Liver (tissue), 9 donors: Measurements from ENCODE around the gene NEK6. TPM values are rescaled to one million over a fixed set of nuclear protein-coding genes. Genes with fewer than 3 reads are reported as not detected.

Experiments used
- DNase-seq: peaks from one replicate; pipeline ENCODE4 v3.0.0-alpha.2; 2017; ENCODE audit warnings: low spot score
- H3K27ac ChIP-seq, 2 donors: one replicate each; pipeline ENCODE4 v1.7.0; 2013; ENCODE audit warnings: inconsistent platforms in 2 of 2, low read length in 2 of 2, control low read depth in 1 of 2, low read depth in 1 of 2, mild to moderate bottlenecking in 1 of 2
- H3K27me3 ChIP-seq, 4 donors: one replicate each; pipeline versions ENCODE4 v1.6.1 to v1.7.0; 2013; ENCODE audit warnings: low read length in 3 of 4, inconsistent platforms in 1 of 4, mild to moderate bottlenecking in 1 of 4, moderate library complexity in 1 of 4; ENCODE audit not compliant: control insufficient read depth in 4 of 4, insufficient read depth in 4 of 4
- H3K36me3 ChIP-seq, 4 donors: one replicate each; pipeline versions ENCODE4 v1.6.1 to v1.7.0; 2013; ENCODE audit warnings: low read length in 3 of 4, mild to moderate bottlenecking in 3 of 4, low read depth in 1 of 4, moderate library complexity in 1 of 4; ENCODE audit not compliant: control insufficient read depth in 4 of 4, insufficient read depth in 3 of 4
- H3K4me1 ChIP-seq, 4 donors: one replicate each; pipeline versions ENCODE4 v1.6.1 to v1.7.0; 2013; ENCODE audit warnings: low read length in 3 of 4, mild to moderate bottlenecking in 3 of 4, moderate library complexity in 1 of 4; ENCODE audit not compliant: control insufficient read depth in 4 of 4, insufficient read depth in 4 of 4
- H3K4me3 ChIP-seq, 3 donors: one replicate each; pipeline versions ENCODE4 v1.6.1 to v1.7.0; 2013; ENCODE audit warnings: low read length in 3 of 3, control low read depth in 1 of 3, low read depth in 1 of 3, mild to moderate bottlenecking in 1 of 3
- H3K9ac ChIP-seq, 2 donors: one replicate each; pipeline ENCODE4 v1.7.0; 2013; ENCODE audit warnings: low read length in 2 of 2, mild to moderate bottlenecking in 2 of 2, moderate library complexity in 2 of 2, control low read depth in 1 of 2, low read depth in 1 of 2
- H3K9me3 ChIP-seq, 4 donors: one replicate each; pipeline versions ENCODE4 v1.6.1 to v1.7.0; 2013; ENCODE audit warnings: low read length in 3 of 4; ENCODE audit not compliant: control insufficient read depth in 4 of 4
- HNF4A ChIP-seq, 2 donors: conservative IDR thresholded peaks; 2 replicates each; pipeline ENCODE4 v1.6.1; 2016; ENCODE audit warnings: antibody characterized with exemption in 2 of 2, mild to moderate bottlenecking in 2 of 2
- JUND ChIP-seq, 2 donors: IDR thresholded peaks; 2 replicates each; pipeline ENCODE4 v1.6.1; 2016; ENCODE audit warnings: antibody characterized with exemption in 2 of 2
- NR2F2 ChIP-seq: IDR thresholded peaks from 2 replicates; pipeline ENCODE4 v1.6.1; 2016; ENCODE audit warnings: antibody characterized with exemption
- RAD21 ChIP-seq, 2 donors: IDR thresholded peaks; 2 replicates each; pipeline ENCODE4 v1.6.1; 2016; ENCODE audit warnings: antibody characterized with exemption in 2 of 2, mild to moderate bottlenecking in 2 of 2
- RXRA ChIP-seq, 2 donors: IDR thresholded peaks; 2 replicates each; pipeline ENCODE4 v1.6.1; 2017 to 2018; ENCODE audit warnings: antibody characterized with exemption in 2 of 2, mild to moderate bottlenecking in 1 of 2
- TAF1 ChIP-seq: conservative IDR thresholded peaks from 2 replicates; pipeline ENCODE4 v1.6.1; 2016; ENCODE audit warnings: antibody characterized with exemption, mild to moderate bottlenecking
- YY1 ChIP-seq: IDR thresholded peaks from 2 replicates; pipeline ENCODE4 v1.6.1; 2016; ENCODE audit warnings: antibody characterized with exemption, mild to moderate bottlenecking
- WGBS: extraction: QIAGEN DNeasy Blood & Tissue Kit; methylation state at CpG from one replicate; pipeline ENCODE4 v1.1.7; 2013; 5-methylcytosine and 5-hydroxymethylcytosine counted together
- polyA plus RNA-seq, 2 donors: library from polyadenylated mRNA; stranded (reverse) in 1 of 2; unstranded in 1 of 2; fragments of 200-250 nt in 1 of 2; fragments of >200 nt in 1 of 2; fragmentation: Nextera tagmentation in 1 of 2; extraction: Ambion mirVana in 1 of 2; gene quantifications; one replicate each; pipeline versions ENCODE4 v1.2.1 to v1.2.3, GENCODE V29; 2013 to 2015
- total RNA-seq, 2 donors: library from RNA; depleted of rRNA; stranded (reverse); fragments of >200 nt; gene quantifications; one replicate each; pipeline ENCODE4 v1.2.3, GENCODE V29; 2014
- TF ChIP-seq, protein P1 (sequence below): fragments of 150-350 bp; IDR thresholded peaks from 2 replicates; pipeline ENCODE4 v1.5.1; 2017; ENCODE audit warnings: improper control_type of control experiment, low read depth, low read length; ENCODE audit not compliant: missing input control
- TF ChIP-seq, protein P2 (sequence below): IDR thresholded peaks from 2 replicates; pipeline ENCODE4 v1.6.1; 2016; ENCODE audit warnings: antibody characterized with exemption, mild to moderate bottlenecking
- donor health status: healthy.
- donor health status: healthy.
- donor health status: healthy.
- donor health status: healthy.
- donor health status: healthy.

NEK6 gene
- total and polyA plus RNA-seq, 4 donors: 32.5 to 49.7 (median 42.5) TPM

DNA sequence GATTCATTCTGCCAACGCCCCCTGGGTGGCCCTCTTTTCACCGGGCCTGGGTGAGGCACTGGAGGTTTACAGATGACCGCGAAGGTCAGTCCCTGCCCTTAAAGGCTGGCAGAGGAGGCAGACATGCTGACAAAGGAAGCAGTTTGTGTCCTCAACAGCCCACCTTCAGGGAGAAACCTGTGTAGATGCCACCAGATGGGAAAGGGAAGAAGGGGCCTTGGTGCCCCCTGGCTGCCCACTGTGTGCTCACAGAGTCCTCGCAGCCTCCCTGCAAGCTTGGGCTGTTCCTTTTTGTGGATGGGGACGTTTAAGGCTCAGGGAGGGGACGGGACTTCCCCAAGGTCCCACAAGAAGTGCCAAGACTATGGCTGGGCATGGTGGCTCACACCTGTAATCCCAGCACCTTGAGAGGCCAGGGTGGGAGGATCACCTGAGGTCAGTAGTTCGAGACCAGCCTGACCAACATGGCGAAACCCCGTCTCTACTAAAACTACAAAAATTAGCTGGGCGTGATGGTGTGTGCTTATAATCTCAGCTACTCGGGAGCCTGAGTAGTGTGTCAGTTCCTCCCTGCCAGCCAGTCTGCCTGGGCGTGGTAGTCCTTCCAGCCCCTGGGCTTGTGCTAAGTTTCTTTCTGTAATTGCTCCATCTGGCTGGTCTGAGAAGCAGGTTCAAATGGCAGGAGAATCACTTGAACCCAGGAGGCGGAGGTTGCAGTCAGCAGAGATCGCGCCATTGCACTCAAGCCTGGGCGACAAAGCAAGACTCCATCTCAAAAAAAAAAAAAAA is 36.2 kb downstream of the NEK6 start:
- H3K27ac ChIP-seq: no peak overlapping the region
- H3K4me3 ChIP-seq: no peak overlapping the region
- peaks cover 13 to 73% (median 48%) of the 10 kb centered on the region in 4 donors for H3K4me1 ChIP-seq

DNA sequence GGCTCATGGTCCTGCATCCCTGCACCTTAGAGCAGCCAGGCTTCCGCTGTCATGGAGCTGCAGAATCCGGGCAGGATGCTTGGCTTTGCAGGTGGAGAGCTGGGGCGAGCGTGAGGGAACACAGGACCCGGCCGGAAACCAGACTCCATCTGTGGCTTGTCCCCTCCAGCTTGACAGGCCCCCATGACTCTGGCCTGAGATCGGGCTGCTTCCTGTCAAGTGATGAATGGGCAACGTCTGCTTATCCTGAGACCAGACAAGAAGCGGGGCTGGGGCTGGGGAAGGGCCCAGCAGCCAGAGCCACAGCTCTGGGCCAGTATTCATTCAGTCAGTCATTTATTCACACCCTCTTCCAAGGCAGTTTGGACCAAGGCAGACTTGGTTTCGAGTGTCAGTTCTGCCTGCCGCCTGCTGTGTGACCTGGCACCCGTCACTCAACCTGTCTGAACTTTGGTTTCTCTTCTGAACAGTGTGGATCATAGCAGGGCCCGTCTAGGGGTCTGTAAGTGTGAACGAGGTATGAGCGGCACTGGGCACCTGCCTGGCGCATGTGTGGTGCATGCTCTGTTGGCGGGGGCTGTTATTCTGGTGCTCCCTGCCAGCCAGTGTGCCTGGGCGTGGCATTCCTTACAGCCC is 37.5 kb downstream of the NEK6 start:
- Histone ChIP-seq H3K9ac (no peak overlapping the region), H3K4me3 (no peak overlapping the region), H3K27ac (peak overlapping the region; percentile 2 to 28), H3K4me1 (peaks cover 13 to 64% (median 39%) of the 10 kb centered on the region in 4 donors), H3K27me3 (no peaks in the 10 kb centered on the region), H3K9me3 (no peaks in the 10 kb centered on the region), H3K36me3 (no peaks in the 10 kb centered on the region)
- TF ChIP-seq NR2F2 (peak; percentile 19), JUND (IDR thresholded peaks at IDR 0.05) (no peak)
- 70% methylated on average over 18 of the region's 18 CpGs for WGBS
- DNase-seq: no peak

More for the DNA sequence above, 36.2 kb downstream of the NEK6 start:
- 82% methylated on average over 17 of the region's 17 CpGs for WGBS
- Histone ChIP-seq H3K27me3 (no peaks in the 10 kb centered on the region), H3K36me3 (no peaks in the 10 kb centered on the region), H3K9ac (no peak overlapping the region), H3K9me3 (no peaks in the 10 kb centered on the region)
- TF ChIP-seq, protein P1, sequence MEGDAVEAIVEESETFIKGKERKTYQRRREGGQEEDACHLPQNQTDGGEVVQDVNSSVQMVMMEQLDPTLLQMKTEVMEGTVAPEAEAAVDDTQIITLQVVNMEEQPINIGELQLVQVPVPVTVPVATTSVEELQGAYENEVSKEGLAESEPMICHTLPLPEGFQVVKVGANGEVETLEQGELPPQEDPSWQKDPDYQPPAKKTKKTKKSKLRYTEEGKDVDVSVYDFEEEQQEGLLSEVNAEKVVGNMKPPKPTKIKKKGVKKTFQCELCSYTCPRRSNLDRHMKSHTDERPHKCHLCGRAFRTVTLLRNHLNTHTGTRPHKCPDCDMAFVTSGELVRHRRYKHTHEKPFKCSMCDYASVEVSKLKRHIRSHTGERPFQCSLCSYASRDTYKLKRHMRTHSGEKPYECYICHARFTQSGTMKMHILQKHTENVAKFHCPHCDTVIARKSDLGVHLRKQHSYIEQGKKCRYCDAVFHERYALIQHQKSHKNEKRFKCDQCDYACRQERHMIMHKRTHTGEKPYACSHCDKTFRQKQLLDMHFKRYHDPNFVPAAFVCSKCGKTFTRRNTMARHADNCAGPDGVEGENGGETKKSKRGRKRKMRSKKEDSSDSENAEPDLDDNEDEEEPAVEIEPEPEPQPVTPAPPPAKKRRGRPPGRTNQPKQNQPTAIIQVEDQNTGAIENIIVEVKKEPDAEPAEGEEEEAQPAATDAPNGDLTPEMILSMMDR: peak; percentile 9
- TF ChIP-seq HNF4A (conservative IDR thresholded peaks at IDR 0.05) (no peak), RAD21 (IDR thresholded peaks at IDR 0.05) (peak in 1 of 2 donors; percentile 49)
- no peak for DNase-seq

DNA sequence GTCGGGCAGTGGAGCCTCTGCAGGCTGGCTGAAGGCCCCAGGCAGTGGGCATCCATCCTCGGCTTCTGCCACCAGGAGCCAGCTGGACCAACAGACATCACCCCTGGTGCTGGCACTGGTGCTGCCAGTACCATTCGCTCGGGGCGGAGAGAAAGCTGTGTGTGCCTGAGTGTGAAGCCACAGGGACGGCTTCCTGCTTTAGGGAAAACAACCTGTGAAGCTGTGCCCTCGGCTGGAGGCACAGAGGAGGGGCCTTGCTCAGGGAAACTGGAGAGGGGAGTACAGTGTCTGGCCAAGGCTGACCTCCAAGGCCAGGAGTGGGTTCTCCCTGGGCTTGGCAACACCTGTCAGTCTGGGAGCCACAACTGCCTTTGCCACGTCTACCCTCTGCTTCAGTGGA is 38.3 kb downstream of the NEK6 start:
- Histone ChIP-seq H3K9me3 (no peaks in the 10 kb centered on the region), H3K36me3 (no peaks in the 10 kb centered on the region), H3K4me3 (no peak overlapping the region), H3K9ac (no peak overlapping the region), H3K27ac (peak overlapping the region; percentile 10 to 28), H3K27me3 (no peaks in the 10 kb centered on the region), H3K4me1 (peaks cover 10 to 56% (median 35%) of the 10 kb centered on the region in 4 donors)
- no peak for DNase-seq
- 59% methylated on average over 8 of the region's 8 CpGs for WGBS
- TF ChIP-seq, protein P2, sequence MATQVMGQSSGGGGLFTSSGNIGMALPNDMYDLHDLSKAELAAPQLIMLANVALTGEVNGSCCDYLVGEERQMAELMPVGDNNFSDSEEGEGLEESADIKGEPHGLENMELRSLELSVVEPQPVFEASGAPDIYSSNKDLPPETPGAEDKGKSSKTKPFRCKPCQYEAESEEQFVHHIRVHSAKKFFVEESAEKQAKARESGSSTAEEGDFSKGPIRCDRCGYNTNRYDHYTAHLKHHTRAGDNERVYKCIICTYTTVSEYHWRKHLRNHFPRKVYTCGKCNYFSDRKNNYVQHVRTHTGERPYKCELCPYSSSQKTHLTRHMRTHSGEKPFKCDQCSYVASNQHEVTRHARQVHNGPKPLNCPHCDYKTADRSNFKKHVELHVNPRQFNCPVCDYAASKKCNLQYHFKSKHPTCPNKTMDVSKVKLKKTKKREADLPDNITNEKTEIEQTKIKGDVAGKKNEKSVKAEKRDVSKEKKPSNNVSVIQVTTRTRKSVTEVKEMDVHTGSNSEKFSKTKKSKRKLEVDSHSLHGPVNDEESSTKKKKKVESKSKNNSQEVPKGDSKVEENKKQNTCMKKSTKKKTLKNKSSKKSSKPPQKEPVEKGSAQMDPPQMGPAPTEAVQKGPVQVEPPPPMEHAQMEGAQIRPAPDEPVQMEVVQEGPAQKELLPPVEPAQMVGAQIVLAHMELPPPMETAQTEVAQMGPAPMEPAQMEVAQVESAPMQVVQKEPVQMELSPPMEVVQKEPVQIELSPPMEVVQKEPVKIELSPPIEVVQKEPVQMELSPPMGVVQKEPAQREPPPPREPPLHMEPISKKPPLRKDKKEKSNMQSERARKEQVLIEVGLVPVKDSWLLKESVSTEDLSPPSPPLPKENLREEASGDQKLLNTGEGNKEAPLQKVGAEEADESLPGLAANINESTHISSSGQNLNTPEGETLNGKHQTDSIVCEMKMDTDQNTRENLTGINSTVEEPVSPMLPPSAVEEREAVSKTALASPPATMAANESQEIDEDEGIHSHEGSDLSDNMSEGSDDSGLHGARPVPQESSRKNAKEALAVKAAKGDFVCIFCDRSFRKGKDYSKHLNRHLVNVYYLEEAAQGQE: no peak
- TF ChIP-seq TAF1 (no peak), RXRA (IDR thresholded peaks at IDR 0.05) (peak in 1 of 2 donors; percentile 11), YY1 (no peak)
